GM12878 (cell line): ENCODE results near the gene CCDC187. TPM values are rescaled to one million over a fixed set of nuclear protein-coding genes. Genes with fewer than 3 reads are reported as not detected.
A peak's percentile ranks its signal among the peaks of the same experiment; 100 is the strongest.

Experiments
- ATAC-seq: fragments of 200-7000 bp; cut with Tn5 transposase; 3 replicates; pipeline ENCODE4 v1.9.1; 2020; ENCODE audit warnings: mild to moderate bottlenecking, moderate library complexity
- BruUV-seq: library from RNA; stranded (reverse); fragments of 400-500 nt; replicated peaks from 2 replicates; lab custom pipeline; 2021; lab: Mats Ljungman, UMichigan
- CTCF ChIA-PET: fragments of 300-600 bp; sonication (Branson Sonifier 250); formaldehyde crosslinking; extraction: SDS; loops from one replicate; lab custom pipeline; 2021; ENCODE audit warnings: inconsistent platforms; lab: Yijun Ruan, JAX
- POLR2A ChIA-PET: fragments of 350-600 bp; formaldehyde crosslinking; extraction: SDS; loops from one replicate; lab custom pipeline; 2021; ENCODE audit warnings: inconsistent platforms; lab: Charles Lee
- RAD21 ChIA-PET: fragments of 300-600 bp; sonication (Branson Sonifier 250); formaldehyde crosslinking; loops from one replicate; lab custom pipeline; 2023; ENCODE audit warnings: antibody characterized with exemption; ENCODE audit not compliant: unreplicated experiment; lab: Charles Lee
- SMC1A ChIA-PET: fragments of 300-600 bp; sonication (Branson Sonifier 250); formaldehyde crosslinking; loops from one replicate; lab custom pipeline; 2023; ENCODE audit not compliant: unreplicated experiment, uncharacterized antibody; lab: Charles Lee
- DNase-seq: peaks from one replicate; pipeline ENCODE4 v3.0.0-alpha.2; 2011; ENCODE audit warnings: low read depth, low spot score
- FAIRE-seq: peaks from 3 replicates; lab custom pipeline; 2011; peaks lifted over from hg19 to GRCh38; lab: Jason Lieb, UNC
- H2AFZ ChIP-seq: 2 replicates; pipeline ENCODE4 v1.6.0; 2011; ENCODE audit warnings: low read depth, low read length, control low read depth; ENCODE audit not compliant: control insufficient read depth
- H3K27ac ChIP-seq: 2 replicates; pipeline ENCODE4 v1.5.1; 2011; ENCODE audit warnings: control low read depth; ENCODE audit not compliant: control insufficient read depth, insufficient read depth
- H3K27me3 ChIP-seq, 2 experiments: replicated peaks in 1 of 2; 2 replicates each; pipeline versions ENCODE4 v1.6.0 to v1.6.1; 2011; ENCODE audit warnings: low read length in 1 of 2; ENCODE audit not compliant: control insufficient read depth in 2 of 2, insufficient read depth in 2 of 2
- H3K36me3 ChIP-seq, 2 experiments: 2 replicates each; pipeline ENCODE4 v1.5.1; 2011; ENCODE audit warnings: low read length in 1 of 2; ENCODE audit not compliant: control insufficient read depth in 2 of 2, insufficient read depth in 2 of 2
- H3K4me1 ChIP-seq: 2 replicates; pipeline ENCODE4 v1.6.1; 2011; ENCODE audit warnings: mild to moderate bottlenecking, low read length, moderate library complexity, mixed read lengths; ENCODE audit not compliant: control insufficient read depth, insufficient read depth
- H3K4me2 ChIP-seq: 2 replicates; pipeline ENCODE4 v1.6.0; 2011; ENCODE audit warnings: control low read depth; ENCODE audit not compliant: control insufficient read depth, insufficient read depth
- H3K4me3 ChIP-seq: fragments of 200-600 bp; sonication (generic); 2 replicates; pipeline ENCODE4 v1.5.1; 2016
- H3K79me2 ChIP-seq: 2 replicates; pipeline ENCODE4 v1.6.0; 2011; ENCODE audit warnings: low read length; ENCODE audit not compliant: control insufficient read depth, insufficient read depth
- H3K9ac ChIP-seq: 2 replicates; pipeline ENCODE4 v1.8.0; 2011; ENCODE audit warnings: low read length, control low read depth, mixed read lengths; ENCODE audit not compliant: control insufficient read depth, insufficient read depth
- H3K9me3 ChIP-seq: replicated peaks from 3 replicates; pipeline ENCODE4 v1.5.1; 2011; ENCODE audit warnings: mild to moderate bottlenecking, low read length; ENCODE audit not compliant: control insufficient read depth, insufficient read depth
- H4K20me1 ChIP-seq: 2 replicates; pipeline ENCODE4 v1.6.0; 2011; ENCODE audit not compliant: control insufficient read depth, insufficient read depth
- CBFB ChIP-seq: IDR thresholded peaks from 2 replicates; pipeline ENCODE4 v1.6.1; 2016; ENCODE audit warnings: antibody characterized with exemption, low read depth
- FOXK2 ChIP-seq: fragments of 450-650 bp; IDR thresholded peaks from 2 replicates; pipeline ENCODE4 v1.6.1; 2017; ENCODE audit warnings: mild to moderate bottlenecking, moderate library complexity
- HDGF ChIP-seq: fragments of 450-650 bp; IDR thresholded peaks from 2 replicates; pipeline ENCODE4 v1.6.1; 2016; ENCODE audit warnings: antibody characterized with exemption
- IRF4 ChIP-seq: IDR thresholded peaks from 2 replicates; pipeline ENCODE4 v1.6.1; 2011; ENCODE audit warnings: low read depth, low read length
- MEF2B ChIP-seq: fragments of 450-650 bp; IDR thresholded peaks from 2 replicates; pipeline ENCODE4 v1.6.1; 2018; ENCODE audit warnings: mild to moderate bottlenecking, moderate library complexity; ENCODE audit not compliant: partially characterized antibody, poor library complexity, severe bottlenecking
- MYC ChIP-seq: IDR thresholded peaks from 2 replicates; pipeline ENCODE4 v1.6.1; 2011; ENCODE audit warnings: mild to moderate bottlenecking, low read length, moderate library complexity, inconsistent platforms; ENCODE audit not compliant: insufficient read depth, insufficient replicate concordance, insufficient read length, severe bottlenecking
- NBN ChIP-seq: fragments of 450-650 bp; IDR thresholded peaks from 2 replicates; pipeline ENCODE4 v1.6.1; 2016
- NR2C2 ChIP-seq: IDR thresholded peaks from 2 replicates; pipeline ENCODE4 v1.6.1; 2011; ENCODE audit warnings: borderline replicate concordance, low read depth; ENCODE audit not compliant: control insufficient read depth, insufficient read length
- NR2F1 ChIP-seq: fragments of 450-650 bp; conservative IDR thresholded peaks from 2 replicates; pipeline ENCODE4 v1.6.1; 2017; ENCODE audit warnings: mild to moderate bottlenecking
- PAX8 ChIP-seq: fragments of 450-650 bp; IDR thresholded peaks from 2 replicates; pipeline ENCODE4 v1.6.1; 2017; ENCODE audit warnings: mild to moderate bottlenecking, moderate library complexity
- POLR2A ChIP-seq: IDR thresholded peaks from 2 replicates; pipeline ENCODE4 v1.6.1; 2011; ENCODE audit warnings: low read depth, mild to moderate bottlenecking, low read length
- POU2F2 ChIP-seq: IDR thresholded peaks from 3 replicates; pipeline ENCODE4 v1.6.1; 2011; ENCODE audit warnings: low read depth, mild to moderate bottlenecking, low read length, borderline replicate concordance
- RB1 ChIP-seq: fragments of 450-650 bp; formaldehyde crosslinking; IDR thresholded peaks from 2 replicates; pipeline ENCODE4 v1.6.1; 2017; ENCODE audit warnings: mild to moderate bottlenecking, borderline replicate concordance
- RCOR1 ChIP-seq: conservative IDR thresholded peaks from 2 replicates; pipeline ENCODE4 v1.6.1; 2012; ENCODE audit warnings: low read depth, low read length, improper control_type of control experiment
- WGBS: methylation state at CpG from one replicate; pipeline ENCODE4 v1.1.6; 2016; ENCODE audit warnings: low lambda C conversion rate; ENCODE audit not compliant: insufficient replicate concordance, insufficient coverage; ENCODE audit errors: missing lambda C conversion rate; 5-methylcytosine and 5-hydroxymethylcytosine counted together
- in situ Hi-C: fragments of 300-500 bp; cut with MboI; formaldehyde crosslinking; loops from 9 replicates; pipeline ENCODE4 v1.14.3; 2018; ENCODE audit warnings: mixed read lengths
- intact Hi-C: fragments of 100-400 bp; cut with micrococcal nuclease; formaldehyde crosslinking; loops from one replicate; pipeline ENCODE4 v1.14.2; 2022; ENCODE audit not compliant: unreplicated experiment
- polyA plus RNA-seq, 11 experiments: library from polyadenylated mRNA; depleted of rRNA in 4 of 11; unstranded in 6 of 11; stranded (reverse) in 5 of 11; fragments of >200 nt; fragmentation: Nextera tagmentation in 4 of 11; fragmentation: Illumina TruSeq in 1 of 11; extraction: Ambion mirVana in 4 of 11; extraction: Trizol in 1 of 11; gene quantifications; 1 replicate in 1 of 11; 2 replicates in 10 of 11; pipeline versions ENCODE4 v1.2.1 to v1.2.3, GENCODE V29; 2011 to 2016; ENCODE audit warnings: inconsistent platforms in 2 of 11, missing spikeins in 2 of 11, low read depth in 1 of 11
- total RNA-seq, 4 experiments: library from RNA; depleted of rRNA in 3 of 4; stranded (reverse); fragments of >200 nt in 3 of 4; fragmentation: Illumina TruSeq in 1 of 4; extraction: Trizol in 1 of 4; gene quantifications; 2 replicates each; pipeline versions ENCODE4 v1.2.1 to v1.2.3, GENCODE V29; 2013 to 2021
- TF ChIP-seq, protein P1 (sequence below): fragments of 150-350 bp; IDR thresholded peaks from 2 replicates; pipeline ENCODE4 v1.6.1; 2014; ENCODE audit warnings: mild to moderate bottlenecking, low read depth, low read length

The CCDC187 gene
- total and polyA plus RNA-seq, 10 of the 15 experiments (the other 5 are each of a cell fraction or from before 2014, with no cell fraction given): 0.04 to 0.23 (median 0.04) TPM; not detected in 7

DNA sequence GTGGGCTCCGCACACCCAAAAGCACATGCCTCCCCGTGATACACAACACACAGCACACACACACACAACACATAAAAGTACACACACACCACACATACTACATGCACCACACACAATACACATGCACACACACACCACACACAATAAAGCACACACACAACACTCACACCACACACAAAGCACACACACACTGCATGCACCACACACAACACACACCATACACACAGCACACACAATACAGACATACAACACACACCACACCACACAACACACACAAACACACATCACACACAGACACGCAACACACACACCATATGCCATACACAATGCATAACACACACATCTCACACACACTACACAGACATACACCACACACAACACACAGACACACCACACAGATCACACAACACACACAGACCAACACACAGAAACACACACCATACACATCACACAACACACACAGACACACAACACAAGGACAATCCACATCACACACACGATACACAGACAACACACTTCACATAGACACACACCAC is 3.4 kb upstream of the CCDC187 start:
- ChIA-PET CTCF (no interaction called here), SMC1A (no interaction called here), RAD21 (no interaction called here), POLR2A (no interaction called here)
- 60% methylated on average over 4 of the region's 4 CpGs for WGBS
- no peaks in the 10 kb centered on the region for H3K79me2 ChIP-seq
- no peak for FAIRE-seq
- no peak overlapping the region for H3K27ac ChIP-seq
- TF ChIP-seq IRF4: 0 out of 2 replicates have a peak, but pooled peaks have one; percentile 9
- TF ChIP-seq NR2C2: peak; percentile 38
- TF ChIP-seq NBN: peak; percentile 52; the same call in 1 of the 2 replicates
- TF ChIP-seq RB1: no peak
- TF ChIP-seq POU2F2: no peak
- TF ChIP-seq HDGF: peak; percentile 82; the same call in 1 of the 2 replicates
- peaks cover 3% of the 10 kb centered on the region for H3K4me1 ChIP-seq
- BruUV-seq: no TSS peak
- no peak for ATAC-seq
- no peak overlapping the region for H3K4me3 ChIP-seq
- no peaks in the 10 kb centered on the region; a peak in 1 of 4 replicates for H3K27me3 ChIP-seq
- no peaks in the 10 kb centered on the region for H3K9me3 ChIP-seq
- no peaks in the 10 kb centered on the region for H3K36me3 ChIP-seq
- no peaks in the 10 kb centered on the region for H4K20me1 ChIP-seq
- DNase-seq: no peak
- in situ Hi-C loops: no loop called here
- intact Hi-C loops: no loop called here
- no peak overlapping the region for H3K9ac ChIP-seq
- H3K4me2 ChIP-seq: no peak overlapping the region
- H2AFZ ChIP-seq: no peak overlapping the region

DNA sequence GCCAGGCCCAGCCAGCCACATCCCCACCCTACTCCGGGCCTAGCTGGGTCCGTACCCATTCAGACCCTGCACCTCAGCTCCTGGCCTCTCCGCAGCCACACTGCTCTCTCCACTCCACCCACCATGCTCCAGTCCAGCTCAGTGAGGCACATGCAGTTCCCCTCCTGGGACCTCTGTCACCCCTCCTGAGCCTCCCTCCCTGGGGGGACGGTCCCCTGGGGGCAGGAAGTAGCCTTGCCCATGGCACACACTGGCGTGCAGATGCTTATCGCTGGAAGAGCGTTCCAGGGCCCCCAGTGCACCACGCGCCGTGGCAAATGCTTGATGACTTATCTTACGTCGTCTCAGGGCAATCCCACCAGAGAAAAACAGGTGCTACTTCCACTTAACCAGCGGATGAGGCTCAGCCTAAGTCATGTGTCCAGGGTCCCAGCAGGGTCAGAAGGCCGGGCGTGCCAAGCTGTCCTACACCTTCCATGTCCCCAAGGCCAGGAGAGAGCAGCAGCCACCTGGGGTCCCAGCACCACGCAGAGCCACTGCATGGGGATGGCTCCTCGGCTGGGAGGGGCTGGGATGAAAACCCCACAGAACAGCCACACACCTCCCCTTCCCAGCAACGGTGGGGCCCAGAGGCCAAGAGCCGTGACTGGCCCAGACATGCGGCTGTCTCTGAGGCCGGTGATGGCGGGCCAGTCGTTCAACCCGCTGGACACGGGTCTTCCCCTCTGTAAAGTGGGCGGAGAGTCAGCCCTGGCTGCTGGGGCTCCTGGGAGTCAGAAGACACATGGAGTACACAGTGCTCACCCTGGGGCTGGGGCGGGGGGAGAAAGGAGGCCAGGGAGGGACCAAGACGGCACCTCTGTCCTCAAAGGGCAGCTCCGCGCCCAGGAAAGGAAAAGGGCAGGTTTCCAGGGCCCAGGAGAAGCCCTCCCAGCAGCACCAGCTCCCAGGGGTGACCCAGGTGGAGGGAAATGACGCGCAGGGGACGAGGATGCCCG is 2.6 kb upstream of the CCDC187 start:
- no peak overlapping the region for H2AFZ ChIP-seq
- no peaks in the 10 kb centered on the region for H4K20me1 ChIP-seq
- H3K27me3 ChIP-seq: no peaks in the 10 kb centered on the region; a peak in 1 of 4 replicates
- POLR2A ChIA-PET: no interaction called here
- H3K4me3 ChIP-seq: no peak overlapping the region
- 18% methylated on average over 34 of the region's 34 CpGs for WGBS
- RAD21 ChIA-PET: no interaction called here
- H3K36me3 ChIP-seq: no peaks in the 10 kb centered on the region
- no peak overlapping the region for H3K27ac ChIP-seq
- SMC1A ChIA-PET: no interaction called here
- DNase-seq (no peak), ATAC-seq (peak; percentile 52), FAIRE-seq (no peak)
- H3K79me2 ChIP-seq: no peaks in the 10 kb centered on the region
- no peak overlapping the region for H3K4me2 ChIP-seq
- in situ Hi-C loops: no loop called here
- no TSS peak for BruUV-seq
- H3K4me1 ChIP-seq: peaks cover 3% of the 10 kb centered on the region
- H3K9ac ChIP-seq: no peak overlapping the region
- intact Hi-C loops: no loop called here
- no peaks in the 10 kb centered on the region for H3K9me3 ChIP-seq
- CTCF ChIA-PET: no interaction called here
- TF ChIP-seq PAX8 (no peak), POLR2A (no peak), FOXK2 (no peak), NR2F1 (0 out of 2 replicates have a peak, but pooled peaks have one; percentile 9), MEF2B (peak; percentile 25), RCOR1 (no peak), CBFB (no peak), MYC (no peak)
- TF ChIP-seq, protein P1, sequence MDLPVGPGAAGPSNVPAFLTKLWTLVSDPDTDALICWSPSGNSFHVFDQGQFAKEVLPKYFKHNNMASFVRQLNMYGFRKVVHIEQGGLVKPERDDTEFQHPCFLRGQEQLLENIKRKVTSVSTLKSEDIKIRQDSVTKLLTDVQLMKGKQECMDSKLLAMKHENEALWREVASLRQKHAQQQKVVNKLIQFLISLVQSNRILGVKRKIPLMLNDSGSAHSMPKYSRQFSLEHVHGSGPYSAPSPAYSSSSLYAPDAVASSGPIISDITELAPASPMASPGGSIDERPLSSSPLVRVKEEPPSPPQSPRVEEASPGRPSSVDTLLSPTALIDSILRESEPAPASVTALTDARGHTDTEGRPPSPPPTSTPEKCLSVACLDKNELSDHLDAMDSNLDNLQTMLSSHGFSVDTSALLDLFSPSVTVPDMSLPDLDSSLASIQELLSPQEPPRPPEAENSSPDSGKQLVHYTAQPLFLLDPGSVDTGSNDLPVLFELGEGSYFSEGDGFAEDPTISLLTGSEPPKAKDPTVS: no peak
